MCF 10A (cell line): Measurements from ENCODE around the gene ATF7. TPM values are rescaled to one million over a fixed set of nuclear protein-coding genes. Genes with fewer than 3 reads are reported as not detected.

Source experiments
- BruUV-seq: library from RNA; stranded (reverse); fragments of 400-500 nt; replicated peaks from 2 replicates; lab custom pipeline; 2021; lab: Mats Ljungman, UMichigan
- CTCF ChIA-PET: fragments of 300-600 bp; sonication (Branson Sonifier 250); formaldehyde crosslinking; extraction: SDS; loops from one replicate; lab custom pipeline; 2021; ENCODE audit warnings: antibody characterized with exemption, inconsistent platforms; lab: Yijun Ruan, JAX
- POLR2A ChIA-PET: fragments of 300-600, 350-650 bp; sonication (Branson Sonifier 250); formaldehyde crosslinking; extraction: SDS; loops from one replicate; lab custom pipeline; 2020; ENCODE audit warnings: antibody characterized with exemption, inconsistent platforms; lab: Yijun Ruan, JAX
- DNase-seq: peaks from one replicate; pipeline ENCODE4 v3.0.0-alpha.2; 2018; ENCODE audit not compliant: unreplicated experiment
- H3K27ac Mint-ChIP-seq: one replicate; pipeline ENCODE4 v1.8.0; 2022; ENCODE audit warnings: mild to moderate bottlenecking, low read depth, mixed read lengths; ENCODE audit not compliant: unreplicated experiment
- H3K27me3 Mint-ChIP-seq: one replicate; pipeline ENCODE4 v1.8.0; 2022; ENCODE audit warnings: mixed read lengths; ENCODE audit not compliant: insufficient read depth, unreplicated experiment
- H3K36me3 Mint-ChIP-seq: one replicate; pipeline ENCODE4 v1.8.0; 2022; ENCODE audit warnings: mild to moderate bottlenecking, moderate library complexity, mixed read lengths; ENCODE audit not compliant: insufficient read depth, unreplicated experiment
- H3K4me1 Mint-ChIP-seq: one replicate; pipeline ENCODE4 v1.8.0; 2022; ENCODE audit warnings: mixed read lengths; ENCODE audit not compliant: insufficient read depth, unreplicated experiment
- H3K4me3 Mint-ChIP-seq: one replicate; pipeline ENCODE4 v1.8.0; 2022; ENCODE audit warnings: mild to moderate bottlenecking, moderate library complexity, mixed read lengths; ENCODE audit not compliant: unreplicated experiment
- H3K9me3 Mint-ChIP-seq: one replicate; pipeline ENCODE4 v1.8.0; 2022; ENCODE audit warnings: mixed read lengths; ENCODE audit not compliant: unreplicated experiment
- intact Hi-C: fragments of 100-400 bp; cut with micrococcal nuclease; formaldehyde crosslinking; loops from 2 replicates; pipeline ENCODE4 v1.14.1; 2022
- total RNA-seq: library from RNA; stranded (reverse); gene quantifications from 2 replicates; pipeline ENCODE4 v1.2.3, GENCODE V29; 2022
- TF ChIP-seq, protein P1 (sequence below): fragments of 200-600 bp; IDR thresholded peaks from one replicate; pipeline ENCODE4 v1.8.0; 2022; ENCODE audit warnings: antibody characterized with exemption, mild to moderate bottlenecking; ENCODE audit not compliant: unreplicated experiment

Gene ATF7
- total RNA-seq, 1 experiment from 2014 or later: 40.8 TPM

DNA sequence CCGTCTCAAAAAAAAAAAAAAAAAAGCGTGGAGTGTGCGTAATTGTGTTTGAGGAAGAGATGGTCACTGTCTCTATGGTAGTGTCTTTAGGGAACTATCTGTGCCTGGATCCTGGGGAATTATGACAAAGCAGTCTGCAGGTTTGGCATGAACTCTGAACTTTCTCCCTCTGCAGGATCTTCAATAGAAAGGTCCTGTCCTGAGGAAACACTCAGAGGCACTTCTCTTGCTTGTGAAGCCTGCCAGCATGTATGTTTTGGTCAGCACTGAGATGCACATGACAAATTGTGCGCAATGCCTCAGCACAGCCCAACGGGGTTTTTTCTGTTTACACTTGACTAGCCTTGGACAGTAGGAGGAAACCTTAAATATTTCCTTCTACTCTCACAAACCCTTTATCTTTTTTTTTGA is 46.6 kb downstream of the ATF7 start:
- intact Hi-C loops: no loop called here
- CTCF ChIA-PET: interaction anchor here (0.6 kb wide), 1 partner anchor 24 kb away, joined by 3 read pairs; no protein-coding TSS in a partner anchor
- no peaks in the 10 kb centered on the region for H3K9me3 Mint-ChIP-seq

DNA sequence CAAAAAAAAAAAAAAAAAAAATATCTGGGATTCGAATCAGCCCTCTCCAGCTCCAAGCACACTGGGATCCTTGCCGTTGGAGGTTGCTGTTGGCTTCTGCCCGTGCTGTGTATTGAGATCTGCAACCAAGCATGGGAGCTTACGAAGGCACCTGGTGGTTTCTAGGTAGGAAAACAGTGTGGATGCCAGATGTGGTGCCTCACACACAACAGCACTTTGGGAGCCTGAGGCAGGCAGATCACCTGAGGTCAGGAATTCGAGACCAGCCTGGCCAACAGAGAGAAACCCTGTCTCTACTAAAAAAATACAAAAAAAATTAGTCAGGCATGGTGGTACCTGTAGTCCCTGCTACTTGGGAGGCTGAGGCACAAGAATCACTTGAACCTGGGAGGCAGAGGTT is 47.4 kb downstream of the ATF7 start:
- intact Hi-C loops: no loop called here
- H3K36me3 Mint-ChIP-seq: peaks cover 20% of the 10 kb centered on the region
- TF ChIP-seq, protein P1, sequence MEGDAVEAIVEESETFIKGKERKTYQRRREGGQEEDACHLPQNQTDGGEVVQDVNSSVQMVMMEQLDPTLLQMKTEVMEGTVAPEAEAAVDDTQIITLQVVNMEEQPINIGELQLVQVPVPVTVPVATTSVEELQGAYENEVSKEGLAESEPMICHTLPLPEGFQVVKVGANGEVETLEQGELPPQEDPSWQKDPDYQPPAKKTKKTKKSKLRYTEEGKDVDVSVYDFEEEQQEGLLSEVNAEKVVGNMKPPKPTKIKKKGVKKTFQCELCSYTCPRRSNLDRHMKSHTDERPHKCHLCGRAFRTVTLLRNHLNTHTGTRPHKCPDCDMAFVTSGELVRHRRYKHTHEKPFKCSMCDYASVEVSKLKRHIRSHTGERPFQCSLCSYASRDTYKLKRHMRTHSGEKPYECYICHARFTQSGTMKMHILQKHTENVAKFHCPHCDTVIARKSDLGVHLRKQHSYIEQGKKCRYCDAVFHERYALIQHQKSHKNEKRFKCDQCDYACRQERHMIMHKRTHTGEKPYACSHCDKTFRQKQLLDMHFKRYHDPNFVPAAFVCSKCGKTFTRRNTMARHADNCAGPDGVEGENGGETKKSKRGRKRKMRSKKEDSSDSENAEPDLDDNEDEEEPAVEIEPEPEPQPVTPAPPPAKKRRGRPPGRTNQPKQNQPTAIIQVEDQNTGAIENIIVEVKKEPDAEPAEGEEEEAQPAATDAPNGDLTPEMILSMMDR: no peak
- BruUV-seq: no TSS peak
- peaks cover 19% of the 10 kb centered on the region for H3K4me1 Mint-ChIP-seq
- H3K27ac Mint-ChIP-seq: no peak overlapping the region
- no peaks in the 10 kb centered on the region for H3K9me3 Mint-ChIP-seq
- POLR2A ChIA-PET: interaction anchor here (0.6 to 1.1 kb wide), 2 partner anchors 17 to 21 kb away, joined by 3 read pairs; no protein-coding TSS in a partner anchor
- no peak overlapping the region for H3K4me3 Mint-ChIP-seq
- CTCF ChIA-PET: interaction anchor here (0.6 to 0.7 kb wide), 5 partner anchors 23 to 188 kb away, joined by 3 to 6 read pairs (median 5); no protein-coding TSS in a partner anchor
- no peaks in the 10 kb centered on the region for H3K27me3 Mint-ChIP-seq
- no peak for DNase-seq

More for the DNA sequence above, 46.6 kb downstream of the ATF7 start:
- no TSS peak for BruUV-seq
- TF ChIP-seq, protein P1: no peak
- Mint-ChIP-seq H3K27ac (no peak overlapping the region), H3K4me1 (peaks cover 19% of the 10 kb centered on the region), H3K36me3 (peaks cover 22% of the 10 kb centered on the region), H3K27me3 (no peaks in the 10 kb centered on the region), H3K4me3 (no peak overlapping the region)
- POLR2A ChIA-PET: no interaction called here
- no peak for DNase-seq

- BruUV-seq: no TSS peak
- H3K27ac Mint-ChIP-seq: no peak overlapping the region
- H3K4me1 Mint-ChIP-seq: peaks cover 19% of the 10 kb centered on the region
- H3K4me3 Mint-ChIP-seq: no peak overlapping the region
- intact Hi-C loops: no loop called here
- ChIA-PET CTCF (interaction anchor here (0.7 kb wide), 2 partner anchors 149 to 189 kb away, joined by 5 read pairs; no protein-coding TSS in a partner anchor), POLR2A (interaction anchor here (0.6 to 1.1 kb wide), 2 partner anchors 16 to 22 kb away, joined by 3 read pairs; no protein-coding TSS in a partner anchor)
- no peaks in the 10 kb centered on the region for H3K27me3 Mint-ChIP-seq
- peaks cover 20% of the 10 kb centered on the region for H3K36me3 Mint-ChIP-seq
- H3K9me3 Mint-ChIP-seq: no peaks in the 10 kb centered on the region
- TF ChIP-seq, protein P1: no peak
- no peak for DNase-seq
Measured at GRCh38 chr12:53577941-53578352, 48.2 kb downstream of the ATF7 start.

- BruUV-seq: no TSS peak
- ChIA-PET POLR2A (interaction anchor here (0.8 to 1.9 kb wide), 8 partner anchors 9 to 99 kb away, joined by 3 to 5 read pairs (median 4); partner anchors contain the start of gene TARBP2), CTCF (interaction anchor here (0.8 kb wide), 2 partner anchors 11 to 100 kb away, joined by 3 to 4 read pairs; partner anchors contain the start of gene ATP5MC2)
- H3K4me3 Mint-ChIP-seq: peak overlapping the region; percentile 38
- peak; percentile 91 for DNase-seq
- peaks cover 19% of the 10 kb centered on the region for H3K4me1 Mint-ChIP-seq
- H3K9me3 Mint-ChIP-seq: no peaks in the 10 kb centered on the region
- peak overlapping the region; percentile 61 for H3K27ac Mint-ChIP-seq
- intact Hi-C loops: no loop called here
- no peaks in the 10 kb centered on the region for H3K27me3 Mint-ChIP-seq
- peaks cover 25% of the 10 kb centered on the region for H3K36me3 Mint-ChIP-seq
- TF ChIP-seq, protein P1: no peak
Measured at GRCh38 chr12:53575502-53576249, 50.5 kb downstream of the ATF7 start.
